IMR-90 (cell line): Measurements from ENCODE around the gene MYADM. TPM values are rescaled to one million over a fixed set of nuclear protein-coding genes. Genes with fewer than 3 reads are reported as not detected.
"Not testable (repeated sequence)": the region's sequence is repeated elsewhere in the genome, so short reads cannot be mapped to it uniquely, and the experiment has no call there.

Experiments used
- ATAC-seq: fragments of 200-7000 bp; cut with Tn5 transposase; 2 replicates; pipeline ENCODE4 v1.9.1; 2020; ENCODE audit warnings: low read depth, mild to moderate bottlenecking, moderate library complexity
- BruUV-seq: library from RNA; stranded (reverse); fragments of 400-500 nt; replicated peaks from 2 replicates; lab custom pipeline; 2021; lab: Mats Ljungman, UMichigan
- CTCF ChIA-PET: fragments of 300-600 bp; formaldehyde crosslinking; extraction: SDS; loops from one replicate; lab custom pipeline; 2021; ENCODE audit warnings: antibody characterized with exemption; lab: Yijun Ruan, JAX
- POLR2A ChIA-PET: fragments of 300-600 bp; sonication (Branson Sonifier 250); formaldehyde crosslinking; loops from one replicate; lab custom pipeline; 2022; ENCODE audit warnings: antibody characterized with exemption; ENCODE audit not compliant: unreplicated experiment; lab: Charles Lee
- DNase-seq: peaks from one replicate; pipeline ENCODE4 v3.0.0; 2013
- H2AFZ ChIP-seq: replicated peaks from 2 replicates; pipeline ENCODE3; 2013; ENCODE audit warnings: low read length, mild to moderate bottlenecking; ENCODE audit not compliant: poor library complexity
- H2AK5ac ChIP-seq: 2 replicates; pipeline ENCODE4 v1.6.1; 2013; ENCODE audit warnings: low read depth, low read length, inconsistent platforms
- H2AK9ac ChIP-seq: replicated peaks from 2 replicates; pipeline ENCODE3; 2013; ENCODE audit warnings: mild to moderate bottlenecking, low read depth, low read length, moderate library complexity; ENCODE audit not compliant: poor library complexity
- H2BK120ac ChIP-seq: 2 replicates; pipeline ENCODE4 v1.6.1; 2013; ENCODE audit warnings: low read depth, low read length, inconsistent platforms
- H2BK15ac ChIP-seq: 3 replicates; pipeline ENCODE4 v1.6.1; 2013; ENCODE audit warnings: low read depth, low read length, inconsistent platforms
- H2BK20ac ChIP-seq: 2 replicates; pipeline ENCODE4 v1.6.1; 2013; ENCODE audit warnings: low read depth, mild to moderate bottlenecking, inconsistent platforms, low read length, moderate library complexity
- H2BK5ac ChIP-seq: 2 replicates; pipeline ENCODE4 v1.6.1; 2013; ENCODE audit warnings: mild to moderate bottlenecking, low read depth, low read length, inconsistent platforms; ENCODE audit not compliant: poor library complexity, severe bottlenecking
- H3K14ac ChIP-seq: replicated peaks from 2 replicates; pipeline ENCODE4 v1.6.1; 2013; ENCODE audit warnings: low read depth, low read length, inconsistent platforms
- H3K18ac ChIP-seq: 2 replicates; pipeline ENCODE4 v1.6.1; 2013; ENCODE audit warnings: low read depth, low read length, control low read depth
- H3K23ac ChIP-seq: 2 replicates; pipeline ENCODE4 v1.6.1; 2013; ENCODE audit warnings: low read depth, low read length, inconsistent platforms
- H3K27ac ChIP-seq: 2 replicates; pipeline ENCODE4 v1.5.1; 2013; ENCODE audit warnings: mild to moderate bottlenecking, control low read depth, low read length; ENCODE audit not compliant: insufficient read depth
- H3K27me3 ChIP-seq: 2 replicates; pipeline ENCODE4 v1.6.1; 2013; ENCODE audit warnings: low read length; ENCODE audit not compliant: control insufficient read depth, insufficient read depth
- H3K36me3 ChIP-seq: 2 replicates; pipeline ENCODE4 v1.6.1; 2013; ENCODE audit warnings: low read length, mixed read lengths; ENCODE audit not compliant: control insufficient read depth, insufficient read depth
- H3K4ac ChIP-seq: 2 replicates; pipeline ENCODE4 v1.6.1; 2013; ENCODE audit warnings: low read depth, low read length, inconsistent platforms
- H3K4me1 ChIP-seq: 2 replicates; pipeline ENCODE4 v1.6.1; 2013; ENCODE audit warnings: low read length, mixed read lengths; ENCODE audit not compliant: control insufficient read depth, insufficient read depth
- H3K4me2 ChIP-seq: 2 replicates; pipeline ENCODE4 v1.6.1; 2013; ENCODE audit warnings: low read depth, mild to moderate bottlenecking, control low read depth, low read length, moderate library complexity
- H3K4me3 ChIP-seq: 2 replicates; pipeline ENCODE4 v1.5.1; 2013; ENCODE audit warnings: low read depth, mild to moderate bottlenecking, control low read depth, low read length, moderate library complexity; ENCODE audit not compliant: insufficient read depth
- H3K56ac ChIP-seq: 2 replicates; pipeline ENCODE4 v1.6.1; 2013; ENCODE audit warnings: low read length, inconsistent platforms; ENCODE audit not compliant: insufficient read depth; ENCODE audit errors: extremely low read depth
- H3K79me1 ChIP-seq, 2 experiments: 2 replicates each; pipeline ENCODE4 v1.6.1; 2013; ENCODE audit warnings: low read length in 2 of 2, inconsistent platforms in 1 of 2, low read depth in 1 of 2
- H3K9ac ChIP-seq: 2 replicates; pipeline ENCODE4 v1.6.1; 2013; ENCODE audit warnings: low read depth, low read length, control low read depth
- H3K9me1 ChIP-seq: 2 replicates; pipeline ENCODE4 v1.6.1; 2013; ENCODE audit warnings: low read length, inconsistent platforms; ENCODE audit not compliant: insufficient read depth
- H3K9me3 ChIP-seq: 2 replicates; pipeline ENCODE4 v1.6.1; 2013; ENCODE audit warnings: low read length; ENCODE audit not compliant: control insufficient read depth, insufficient read depth
- H4K20me1 ChIP-seq: 2 replicates; pipeline ENCODE4 v1.6.1; 2013; ENCODE audit warnings: low read length, inconsistent platforms; ENCODE audit not compliant: insufficient read depth
- H4K5ac ChIP-seq: 2 replicates; pipeline ENCODE4 v1.6.1; 2013; ENCODE audit warnings: mild to moderate bottlenecking, low read depth, low read length, control low read depth
- H4K8ac ChIP-seq, 2 experiments: 2 replicates each; pipeline ENCODE4 v1.6.1; 2013; ENCODE audit warnings: low read depth in 2 of 2, low read length in 2 of 2, control low read depth in 1 of 2, inconsistent platforms in 1 of 2
- H4K91ac ChIP-seq: 2 replicates; pipeline ENCODE4 v1.6.1; 2013; ENCODE audit warnings: low read depth, low read length, inconsistent platforms; ENCODE audit not compliant: insufficient read depth
- WGBS, 2 experiments: methylation state at CpG; one replicate each; pipeline versions ENCODE4 v1.1.5 to v1.1.7; 2013; ENCODE audit warnings: missing lambda C conversion rate in 2 of 2; ENCODE audit not compliant: insufficient read length in 1 of 2; ENCODE audit errors: extremely low coverage in 2 of 2; 5-methylcytosine and 5-hydroxymethylcytosine counted together
- dilution Hi-C: fragments of 300-500 bp; cut with HindIII; formaldehyde crosslinking; loops from one replicate; pipeline ENCODE4 v1.14.3; 2018; ENCODE audit warnings: low sequenced_read_pairs; ENCODE audit not compliant: unreplicated experiment
- in situ Hi-C: fragments of 300-500 bp; cut with MboI; formaldehyde crosslinking; loops from 3 replicates; pipeline ENCODE4 v1.14.3; 2019; ENCODE audit warnings: low sequenced_read_pairs, inconsistent platforms, mixed read lengths
- intact Hi-C: fragments of 100-400 bp; cut with micrococcal nuclease; formaldehyde crosslinking; loops from 2 replicates; pipeline ENCODE4 v1.10.0; 2022
- polyA plus RNA-seq, 3 experiments: library from polyadenylated mRNA; depleted of rRNA; stranded (reverse); fragments of >200 nt; gene quantifications; 2 replicates each; pipeline ENCODE4 v1.2.3, GENCODE V29; 2012; ENCODE audit warnings: low replicate concordance in 1 of 3
- total RNA-seq: library from RNA; depleted of rRNA; stranded (reverse); fragments of >200 nt; gene quantifications from 2 replicates; pipeline ENCODE4 v1.2.3, GENCODE V29; 2012

The MYADM gene
- total and polyA plus RNA-seq, 2 of the 4 experiments (the other 2 are of a cell fraction) = 4.8 to 96.1 TPM

DNA sequence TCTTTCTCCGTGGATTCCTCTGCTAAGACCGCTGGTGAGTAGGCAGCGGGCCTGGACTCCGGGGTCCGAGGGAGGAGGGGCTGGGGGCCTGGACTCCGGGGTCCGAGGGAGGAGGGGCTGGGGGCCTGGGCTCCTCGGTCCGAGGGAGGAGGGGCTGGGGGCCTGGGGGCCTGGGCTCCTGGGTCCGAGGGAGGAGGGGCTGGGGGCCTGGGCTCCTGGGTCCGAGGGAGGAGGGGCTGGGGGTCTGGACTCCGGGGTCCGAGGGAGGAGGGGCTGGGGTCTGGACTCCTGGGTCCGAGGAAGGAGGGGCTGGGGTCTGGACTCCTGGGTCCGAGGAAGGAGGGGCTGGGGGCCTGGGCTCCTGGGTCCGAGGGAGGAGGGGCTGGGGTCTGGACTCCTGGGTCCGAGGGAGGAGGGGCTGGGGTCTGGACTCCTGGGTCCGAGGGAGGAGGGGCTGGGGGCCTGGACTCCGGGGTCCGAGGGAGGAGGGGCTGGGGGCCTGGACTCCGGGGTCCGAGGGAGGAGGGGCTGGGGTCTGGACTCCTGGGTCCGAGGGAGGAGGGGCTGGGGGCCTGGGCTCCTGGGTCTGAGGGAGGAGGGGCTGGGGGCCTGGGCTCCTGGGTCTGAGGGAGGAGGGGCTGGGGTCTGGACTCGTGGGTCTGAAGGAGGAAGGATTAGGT, 2.3 kb downstream of the MYADM start:
- peak overlapping the region; percentile 99 for H2AK5ac ChIP-seq
- 0 out of 2 replicates have a peak overlapping the region, but pooled peaks have one; percentile 16 for H2BK20ac ChIP-seq
- H4K91ac ChIP-seq = peak overlapping the region; percentile 93
- H3K4me3 ChIP-seq = peak overlapping the region; percentile 95
- H2AFZ ChIP-seq = peak overlapping the region; percentile 86
- peak overlapping the region; percentile 100 for H3K14ac ChIP-seq
- H4K8ac ChIP-seq = peak overlapping the region; percentile 11 to 92; a peak in 2 of 4 replicates
- no CpG with 5 or more reads among the region's 24 CpGs for WGBS, 2 experiments
- ATAC-seq, H3K4me1 ChIP-seq, H3K9me3 ChIP-seq, DNase-seq, CTCF ChIA-PET, BruUV-seq, dilution Hi-C loops, POLR2A ChIA-PET, H3K27me3 ChIP-seq: not testable (repeated sequence)
- peak overlapping the region; percentile 95 for H4K5ac ChIP-seq
- H3K23ac ChIP-seq = peak overlapping the region; percentile 87; the same call in 1 of the 2 replicates
- peaks cover 44% of the 10 kb centered on the region for H4K20me1 ChIP-seq
- intact Hi-C loops (loop anchor here (1.0 to 10.0 kb wide), 2 partner anchors 235 to 267 kb away; partner anchors contain the start of genes CNOT3, NDUFA3 and OSCAR), in situ Hi-C loops (loop anchor here (10.0 kb wide), 1 partner anchor 585 kb away; no protein-coding TSS in a partner anchor)
- peak overlapping the region; percentile 61 for H3K56ac ChIP-seq
- peak overlapping the region; percentile 39 for H2BK120ac ChIP-seq
- peak overlapping the region; percentile 89 for H2BK5ac ChIP-seq
- peak overlapping the region; percentile 97 for H3K18ac ChIP-seq
- peaks cover 31% of the 10 kb centered on the region for H3K36me3 ChIP-seq
- H3K27ac ChIP-seq = peak overlapping the region; percentile 97
- H2BK15ac ChIP-seq = 0 out of 3 replicates have a peak overlapping the region, but pooled peaks have one; percentile 62
- peaks cover 12% of the 10 kb centered on the region; the same call in 1 of the 2 replicates for H3K9me1 ChIP-seq
- H2AK9ac ChIP-seq = peak overlapping the region; percentile 100
- H3K79me1 ChIP-seq = peaks cover 7 to 55% of the 10 kb centered on the region in 2 experiments
- peak overlapping the region; percentile 99 for H3K4me2 ChIP-seq
- peak overlapping the region; percentile 98 for H3K9ac ChIP-seq
- peak overlapping the region; percentile 99 for H3K4ac ChIP-seq
